ENCODE data around the gene HDGF.

The HDGF gene

GRCh38 chr1:156789621-156790318, 38.3 kb upstream of the HDGF start:
- DNase-seq (ENCODE audit: extremely low read depth, low read depth): no peak
- TF ChIP-seq, protein P1, sequence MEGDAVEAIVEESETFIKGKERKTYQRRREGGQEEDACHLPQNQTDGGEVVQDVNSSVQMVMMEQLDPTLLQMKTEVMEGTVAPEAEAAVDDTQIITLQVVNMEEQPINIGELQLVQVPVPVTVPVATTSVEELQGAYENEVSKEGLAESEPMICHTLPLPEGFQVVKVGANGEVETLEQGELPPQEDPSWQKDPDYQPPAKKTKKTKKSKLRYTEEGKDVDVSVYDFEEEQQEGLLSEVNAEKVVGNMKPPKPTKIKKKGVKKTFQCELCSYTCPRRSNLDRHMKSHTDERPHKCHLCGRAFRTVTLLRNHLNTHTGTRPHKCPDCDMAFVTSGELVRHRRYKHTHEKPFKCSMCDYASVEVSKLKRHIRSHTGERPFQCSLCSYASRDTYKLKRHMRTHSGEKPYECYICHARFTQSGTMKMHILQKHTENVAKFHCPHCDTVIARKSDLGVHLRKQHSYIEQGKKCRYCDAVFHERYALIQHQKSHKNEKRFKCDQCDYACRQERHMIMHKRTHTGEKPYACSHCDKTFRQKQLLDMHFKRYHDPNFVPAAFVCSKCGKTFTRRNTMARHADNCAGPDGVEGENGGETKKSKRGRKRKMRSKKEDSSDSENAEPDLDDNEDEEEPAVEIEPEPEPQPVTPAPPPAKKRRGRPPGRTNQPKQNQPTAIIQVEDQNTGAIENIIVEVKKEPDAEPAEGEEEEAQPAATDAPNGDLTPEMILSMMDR (IDR thresholded peaks at IDR 0.05; ENCODE audit: low read depth, low read length, missing control alignments): no peak
- H3K4me3 ChIP-seq (replicated peaks; ENCODE audit: low read depth, low read length): no peak overlapping the region

GRCh38 chr1:156788136-156788535, 36.7 kb upstream of the HDGF start:
- DNase-seq (ENCODE audit: extremely low read depth, low read depth): no peak
- no peak overlapping the region for H3K4me3 ChIP-seq (replicated peaks; ENCODE audit: low read depth, low read length)
- TF ChIP-seq, protein P1 (IDR thresholded peaks at IDR 0.05; ENCODE audit: low read depth, low read length, missing control alignments): no peak

DNA sequence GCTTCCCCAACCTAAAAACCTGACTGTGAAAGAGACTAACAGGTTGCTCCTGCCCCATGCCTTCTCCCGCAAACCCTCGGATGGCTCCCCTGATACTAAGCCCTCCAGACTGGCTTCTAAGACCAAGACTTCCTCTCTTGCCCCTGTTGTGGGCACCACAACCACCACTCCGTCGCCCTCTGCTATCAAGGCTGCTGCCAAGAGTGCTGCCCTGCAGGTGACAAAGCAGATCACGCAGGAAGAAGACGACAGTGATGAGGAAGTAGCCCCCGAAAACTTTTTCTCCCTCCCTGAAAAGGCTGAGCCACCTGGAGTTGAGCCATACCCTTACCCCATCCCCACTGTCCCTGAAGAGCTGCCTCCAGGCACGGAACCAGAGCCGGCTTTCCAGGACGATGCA, 35.2 kb upstream of the HDGF start:
- DNase-seq (ENCODE audit: extremely low read depth, low read depth): no peak
- H3K4me3 ChIP-seq (replicated peaks; ENCODE audit: low read depth, low read length): no peak overlapping the region
- TF ChIP-seq, protein P1 (IDR thresholded peaks at IDR 0.05; ENCODE audit: low read depth, low read length, missing control alignments): no peak

- no peak for DNase-seq (ENCODE audit: extremely low read depth, low read depth)
- H3K4me3 ChIP-seq (replicated peaks; ENCODE audit: low read depth, low read length): no peak overlapping the region
- TF ChIP-seq, protein P1 (IDR thresholded peaks at IDR 0.05; ENCODE audit: low read depth, low read length, missing control alignments): no peak
Measured at GRCh38 chr1:156785458-156785857, 34.0 kb upstream of the HDGF start.

DNA sequence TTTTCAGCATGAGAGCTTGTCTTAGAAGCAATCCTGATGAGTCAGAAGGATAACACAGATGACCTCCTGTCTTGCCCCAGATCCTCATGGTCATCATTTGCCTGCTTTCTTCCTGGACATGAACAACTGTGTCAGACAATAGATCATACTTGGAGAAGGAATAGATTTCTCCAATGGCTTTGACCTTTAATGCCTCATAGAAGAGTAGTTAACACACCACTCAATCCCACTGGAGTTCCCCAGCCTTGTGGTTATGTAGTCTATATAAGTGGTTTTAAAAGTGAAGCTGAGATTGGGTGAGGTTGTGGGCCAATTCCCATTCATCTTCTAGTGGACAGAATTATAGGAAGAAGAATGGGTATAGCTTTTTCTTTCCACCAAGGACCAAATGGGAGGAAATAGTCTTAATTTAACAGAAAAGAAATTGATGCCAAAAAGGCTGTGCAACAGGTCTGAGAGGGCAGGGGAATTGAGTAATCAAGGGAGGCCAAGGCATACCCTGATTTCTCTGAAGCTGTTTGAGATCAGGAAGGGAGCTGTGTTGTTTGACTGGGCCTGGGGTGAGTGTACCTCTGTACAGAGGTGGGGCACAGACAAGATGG, 30.2 kb upstream of the HDGF start:
- DNase-seq (ENCODE audit: extremely low read depth, low read depth): no peak
- H3K4me3 ChIP-seq (replicated peaks; ENCODE audit: low read depth, low read length): no peak overlapping the region
- TF ChIP-seq, protein P1 (IDR thresholded peaks at IDR 0.05; ENCODE audit: low read depth, low read length, missing control alignments): no peak

GRCh38 chr1:156777573-156777972, 26.1 kb upstream of the HDGF start:
- no peak overlapping the region for H3K4me3 ChIP-seq (replicated peaks; ENCODE audit: low read depth, low read length)
- no peak for DNase-seq (ENCODE audit: extremely low read depth, low read depth)
- TF ChIP-seq, protein P1 (IDR thresholded peaks at IDR 0.05; ENCODE audit: low read depth, low read length, missing control alignments): no peak
